Gastroesophageal sphincter (tissue), 4 donors: ENCODE measurements around the gene ACSL5. TPM values are rescaled to one million over a fixed set of nuclear protein-coding genes. Genes with fewer than 3 reads are reported as not detected.

ENCODE experiments used
- ATAC-seq: fragments of 150-250 bp; one replicate; pipeline ENCODE4 v1.9.1; 2016; ENCODE audit warnings: mild to moderate bottlenecking, moderate library complexity
- H3K27ac ChIP-seq, 4 donors: fragments of 200-600 bp; sonication (generic) in 3 of 4; 1 replicate in 3 of 4; 2 replicates in 1 of 4; pipeline ENCODE4 v1.5.1; 2016 to 2019
- H3K27me3 ChIP-seq: fragments of 200-600 bp; sonication (generic); one replicate; pipeline ENCODE4 v1.5.1; 2019
- H3K36me3 ChIP-seq, 2 donors: fragments of 200-600 bp; sonication (generic); one replicate each; pipeline ENCODE4 v1.5.1; 2019; ENCODE audit warnings: control low read depth in 1 of 2
- H3K4me1 ChIP-seq, 3 donors: fragments of 200-600 bp; sonication (generic); 1 replicate in 2 of 3; 2 replicates in 1 of 3; pipeline ENCODE4 v1.5.1; 2016 to 2019; ENCODE audit warnings: control low read depth in 2 of 3
- H3K4me3 ChIP-seq, 2 donors: fragments of 200-600 bp; sonication (generic); one replicate each; pipeline ENCODE4 v1.5.1; 2019; ENCODE audit warnings: mild to moderate bottlenecking in 1 of 2, moderate library complexity in 1 of 2
- H3K9me3 ChIP-seq, 3 donors: fragments of 200-600 bp; sonication (generic); one replicate each; pipeline ENCODE4 v1.5.1; 2017 to 2019; ENCODE audit warnings: control low read depth in 2 of 3
- CTCF ChIP-seq, 4 experiments: fragments of 200-600 bp in 2 of 4; fragments of 450-650 bp in 2 of 4; sonication (generic) in 1 of 4; IDR thresholded peaks; one replicate each; pipeline ENCODE4 v1.5.1; 2017 to 2019; ENCODE audit warnings: antibody characterized with exemption in 4 of 4, mild to moderate bottlenecking in 2 of 4, moderate library complexity in 2 of 4
- EP300 ChIP-seq: sonication (generic); formaldehyde crosslinking; IDR thresholded peaks from one replicate; pipeline ENCODE4 v1.6.1; 2017; ENCODE audit warnings: antibody characterized with exemption, mild to moderate bottlenecking
- POLR2A ChIP-seq, 2 donors: fragments of 450-650 bp; IDR thresholded peaks; one replicate each; pipeline ENCODE4 v1.6.1; 2017; ENCODE audit warnings: antibody characterized with exemption in 2 of 2, mild to moderate bottlenecking in 2 of 2, moderate library complexity in 1 of 2
- POLR2AphosphoS5 ChIP-seq: sonication (generic); formaldehyde crosslinking; IDR thresholded peaks from one replicate; pipeline ENCODE4 v1.6.1; 2017; ENCODE audit warnings: antibody characterized with exemption
- WGBS, 2 donors: methylation state at CpG; one replicate each; pipeline ENCODE4 v1.1.5; 2018; ENCODE audit warnings: low coverage in 1 of 2; 5-methylcytosine and 5-hydroxymethylcytosine counted together
- total RNA-seq, 4 donors: library from RNA; depleted of rRNA; stranded (reverse); fragments of >200 nt; gene quantifications; one replicate each; pipeline ENCODE4 v1.1.0, GENCODE V29; 2016

The ACSL5 gene
- total RNA-seq, 4 donors from 2014 or later = 2.0 to 14.6 (median 9.8) TPM

- H3K9me3 ChIP-seq = no peaks in the 10 kb centered on the region
- H3K27me3 ChIP-seq = no peaks in the 10 kb centered on the region
- no peak overlapping the region for H3K27ac ChIP-seq
- 86 to 94% methylated on average over 2 of the region's 2 CpGs for WGBS, 2 donors
- H3K4me1 ChIP-seq = no peaks in the 10 kb centered on the region
- no peak for ATAC-seq
- TF ChIP-seq CTCF (IDR thresholded peaks at IDR 0.05) = peak in 1 of 4 experiments; percentile 9
- TF ChIP-seq EP300 = no peak
- TF ChIP-seq POLR2AphosphoS5 = no peak
- TF ChIP-seq POLR2A (IDR thresholded peaks at IDR 0.05) = no peak
- peaks cover 3 to 96% of the 10 kb centered on the region in 2 donors for H3K36me3 ChIP-seq
- H3K4me3 ChIP-seq = no peak overlapping the region
Measured at GRCh38 chr10:112434988-112435619, 61.2 kb downstream of the ACSL5 start.

GRCh38 chr10:112438356-112438755 lies 64.4 kb downstream of the ACSL5 start:
- H3K4me3 ChIP-seq = no peak overlapping the region
- ATAC-seq = no peak
- H3K27me3 ChIP-seq = no peaks in the 10 kb centered on the region
- 88 to 91% methylated on average over 4 of the region's 4 CpGs for WGBS, 2 donors
- H3K27ac ChIP-seq = no peak overlapping the region
- peaks cover 3 to 96% of the 10 kb centered on the region in 2 donors for H3K36me3 ChIP-seq
- no peak for TF ChIP-seq POLR2A (IDR thresholded peaks at IDR 0.05)
- H3K4me1 ChIP-seq = peaks cover 0 to 2% (median 0%) of the 10 kb centered on the region in 3 donors
- H3K9me3 ChIP-seq = no peaks in the 10 kb centered on the region

DNA sequence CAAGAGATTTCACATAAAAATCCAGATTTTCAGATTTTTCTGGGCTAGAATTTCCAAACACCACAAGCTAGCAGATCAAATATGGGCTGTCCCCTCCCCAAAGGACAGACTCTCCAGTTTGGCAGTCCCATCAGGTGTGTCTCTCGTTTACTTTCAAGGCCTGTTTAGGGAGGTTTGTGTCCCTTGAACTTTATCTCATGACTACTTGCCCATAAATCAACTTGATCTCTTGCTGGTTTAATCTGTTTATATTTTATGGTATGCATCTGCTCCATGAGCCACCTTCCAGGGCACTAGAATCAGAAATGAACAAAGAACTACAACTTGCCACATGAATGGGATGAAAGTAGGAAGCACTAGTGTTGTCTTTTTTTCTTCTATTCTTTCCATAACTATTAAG lies 67.6 kb downstream of the ACSL5 start:
- H3K36me3 ChIP-seq = peaks cover 0 to 84% of the 10 kb centered on the region in 2 donors
- H3K9me3 ChIP-seq = no peaks in the 10 kb centered on the region
- WGBS, 2 donors = 60 to 83% methylated on average over 1 of the region's 1 CpG
- no peak overlapping the region for H3K4me3 ChIP-seq
- TF ChIP-seq POLR2AphosphoS5 (no peak), POLR2A (IDR thresholded peaks at IDR 0.05) (no peak), EP300 (no peak), CTCF (IDR thresholded peaks at IDR 0.05) (no peak)
- no peak overlapping the region for H3K27ac ChIP-seq
- no peak for ATAC-seq
- H3K4me1 ChIP-seq = peaks cover 0 to 31% (median 7%) of the 10 kb centered on the region in 3 donors
- no peaks in the 10 kb centered on the region for H3K27me3 ChIP-seq

GRCh38 chr10:112442063-112442462 lies 68.1 kb downstream of the ACSL5 start:
- no peaks in the 10 kb centered on the region for H3K27me3 ChIP-seq
- no peak overlapping the region for H3K27ac ChIP-seq
- no peaks in the 10 kb centered on the region for H3K9me3 ChIP-seq
- 51 to 54% methylated on average over 3 of the region's 3 CpGs for WGBS, 2 donors
- ATAC-seq = no peak
- H3K4me1 ChIP-seq = peaks cover 0 to 31% (median 7%) of the 10 kb centered on the region in 3 donors
- H3K4me3 ChIP-seq = no peak overlapping the region
- peaks cover 0 to 79% of the 10 kb centered on the region in 2 donors for H3K36me3 ChIP-seq
- TF ChIP-seq EP300 (no peak), POLR2A (IDR thresholded peaks at IDR 0.05) (no peak), POLR2AphosphoS5 (no peak), CTCF (IDR thresholded peaks at IDR 0.05) (no peak)

DNA sequence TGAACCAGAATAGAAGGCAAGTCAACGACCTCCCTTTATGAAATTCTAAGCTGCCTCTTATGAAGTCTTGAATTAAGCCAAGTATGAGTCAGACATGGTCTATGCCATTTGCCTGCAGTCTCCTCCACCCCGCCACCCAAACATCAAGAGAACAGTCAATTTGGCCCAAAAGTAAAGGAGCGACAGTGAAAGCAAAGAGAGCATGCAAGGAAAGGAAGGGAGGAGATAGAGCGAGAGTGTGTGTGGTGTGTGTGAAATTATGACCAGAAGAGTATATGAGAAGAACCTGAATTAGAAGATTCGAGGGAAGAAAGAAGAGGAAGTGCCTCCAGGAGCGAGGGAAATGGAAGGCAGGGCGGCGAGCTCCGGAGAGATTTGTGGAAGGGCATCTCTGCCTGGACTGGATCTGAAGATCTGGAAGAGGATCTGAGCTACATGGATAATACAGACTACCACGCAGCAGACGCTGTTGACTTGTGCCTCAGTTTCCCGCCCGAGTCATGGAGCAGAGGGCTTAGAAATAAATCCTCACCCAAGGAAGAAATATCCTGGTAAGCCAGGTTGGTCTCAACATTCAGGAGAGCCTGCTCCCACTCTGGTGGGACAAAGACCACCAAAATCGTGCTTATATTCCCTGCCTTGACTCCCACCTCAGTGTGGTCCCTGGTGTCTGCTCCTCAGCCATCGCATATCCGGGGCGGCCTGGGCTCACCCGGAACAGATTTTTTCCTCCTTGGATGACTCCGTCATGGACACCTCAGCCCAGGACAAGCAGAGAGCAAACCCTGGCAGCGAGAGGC lies 72.3 kb downstream of the ACSL5 start:
- Histone ChIP-seq H3K9me3 (no peaks in the 10 kb centered on the region), H3K4me1 (peaks cover 11 to 53% (median 15%) of the 10 kb centered on the region in 3 donors), H3K27ac (peak overlapping the region; percentile 70 to 93 (median 92)), H3K27me3 (no peaks in the 10 kb centered on the region), H3K36me3 (peaks cover 0 to 49% of the 10 kb centered on the region in 2 donors), H3K4me3 (peak overlapping the region; percentile 73 to 88)
- 4 to 6% methylated on average over 10 to 13 of the region's 20 CpGs for WGBS, 2 donors
- ATAC-seq = no peak
- TF ChIP-seq CTCF (IDR thresholded peaks at IDR 0.05) (peak in 2 of 4 experiments; percentile 9 to 28), POLR2A (IDR thresholded peaks at IDR 0.05) (no peak)
